HEK293T (cell line): Measurements from ENCODE around the gene CLDN6.

Source experiments
- ARNT ChIP-seq: fragments of 450-650 bp; IDR thresholded peaks from 2 replicates; pipeline ENCODE4 v1.6.1; 2017; ENCODE audit warnings: mild to moderate bottlenecking
- BHLHE40 ChIP-seq: fragments of 450-650 bp; IDR thresholded peaks from 2 replicates; pipeline ENCODE4 v1.6.1; 2016; ENCODE audit warnings: mild to moderate bottlenecking, moderate library complexity, borderline replicate concordance
- FOXM1 ChIP-seq: fragments of 450-650 bp; IDR thresholded peaks from 2 replicates; pipeline ENCODE4 v1.6.1; 2017; ENCODE audit warnings: mild to moderate bottlenecking, borderline replicate concordance
- HDGF ChIP-seq: fragments of 450-650 bp; IDR thresholded peaks from 2 replicates; pipeline ENCODE4 v1.6.1; 2017; ENCODE audit warnings: antibody characterized with exemption, borderline replicate concordance
- SP1 ChIP-seq: fragments of 450-650 bp; IDR thresholded peaks from 2 replicates; pipeline ENCODE4 v1.6.1; 2017
- TARDBP ChIP-seq: fragments of 450-650 bp; IDR thresholded peaks from 2 replicates; pipeline ENCODE4 v1.6.1; 2016

- no peak for TF ChIP-seq FOXM1
- no peak for TF ChIP-seq ARNT
- TF ChIP-seq TARDBP = no peak
- TF ChIP-seq BHLHE40 = no peak
- no peak for TF ChIP-seq HDGF
- no peak for TF ChIP-seq SP1
These were observed 38.6 kb upstream of the CLDN6 start for GRCh38 chr16:3056336-3057180.
